Fibroblast of lung (primary cell): Measurements from ENCODE around the gene BAG1.

ENCODE experiments used
- EZH2 ChIP-seq: IDR thresholded peaks from 2 replicates; pipeline ENCODE4 v1.5.1; 2012; ENCODE audit warnings: low read length, control low read depth, mild to moderate bottlenecking; ENCODE audit errors: missing control alignments
- TF ChIP-seq, protein P1 (sequence below), 2 donors: IDR thresholded peaks in 1 of 2; conservative IDR thresholded peaks in 1 of 2; 1 replicate in 1 of 2; 2 replicates in 1 of 2; pipeline ENCODE4 v1.5.1; 2011 to 2012; ENCODE audit warnings: low read length in 2 of 2, control low read depth in 1 of 2, inconsistent platforms in 1 of 2, low read depth in 1 of 2, mild to moderate bottlenecking in 1 of 2

DNA sequence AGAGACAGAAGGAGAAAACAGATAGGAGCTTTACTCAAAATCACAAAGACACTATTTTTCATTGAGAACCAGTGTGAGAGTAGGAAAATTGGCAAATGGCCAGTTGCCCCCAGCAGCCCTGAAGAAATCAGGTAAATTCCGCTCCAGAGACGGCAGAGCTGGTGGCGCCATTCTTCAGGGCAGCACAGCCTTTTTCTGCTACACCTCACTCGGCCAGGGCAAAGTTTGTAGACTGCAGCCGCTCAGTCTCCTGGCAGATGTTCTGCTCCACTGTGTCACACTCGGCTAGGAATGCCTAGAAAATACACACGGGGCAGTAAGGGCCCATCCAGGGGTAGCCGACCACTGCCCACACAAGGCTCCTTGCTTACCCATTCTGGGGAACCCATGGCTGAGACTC, 9.5 kb downstream of the BAG1 start:
- TF ChIP-seq, protein P1, sequence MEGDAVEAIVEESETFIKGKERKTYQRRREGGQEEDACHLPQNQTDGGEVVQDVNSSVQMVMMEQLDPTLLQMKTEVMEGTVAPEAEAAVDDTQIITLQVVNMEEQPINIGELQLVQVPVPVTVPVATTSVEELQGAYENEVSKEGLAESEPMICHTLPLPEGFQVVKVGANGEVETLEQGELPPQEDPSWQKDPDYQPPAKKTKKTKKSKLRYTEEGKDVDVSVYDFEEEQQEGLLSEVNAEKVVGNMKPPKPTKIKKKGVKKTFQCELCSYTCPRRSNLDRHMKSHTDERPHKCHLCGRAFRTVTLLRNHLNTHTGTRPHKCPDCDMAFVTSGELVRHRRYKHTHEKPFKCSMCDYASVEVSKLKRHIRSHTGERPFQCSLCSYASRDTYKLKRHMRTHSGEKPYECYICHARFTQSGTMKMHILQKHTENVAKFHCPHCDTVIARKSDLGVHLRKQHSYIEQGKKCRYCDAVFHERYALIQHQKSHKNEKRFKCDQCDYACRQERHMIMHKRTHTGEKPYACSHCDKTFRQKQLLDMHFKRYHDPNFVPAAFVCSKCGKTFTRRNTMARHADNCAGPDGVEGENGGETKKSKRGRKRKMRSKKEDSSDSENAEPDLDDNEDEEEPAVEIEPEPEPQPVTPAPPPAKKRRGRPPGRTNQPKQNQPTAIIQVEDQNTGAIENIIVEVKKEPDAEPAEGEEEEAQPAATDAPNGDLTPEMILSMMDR (conservative IDR thresholded peaks at IDR 0.05 in 1 of 2, IDR thresholded peaks at IDR 0.05 in 1 of 2; ENCODE audit: low read depth in 1 of 2, low read length in 2 of 2) = no peak
- no peak for TF ChIP-seq EZH2
